Gastroesophageal sphincter (tissue), 3 donors: Measurements from ENCODE around the gene TRIP4.

Experiments
- POLR2A ChIP-seq, 2 donors: fragments of 450-650 bp; IDR thresholded peaks; one replicate each; pipeline ENCODE4 v1.6.1; 2017; ENCODE audit warnings: antibody characterized with exemption in 2 of 2, mild to moderate bottlenecking in 2 of 2, moderate library complexity in 1 of 2
- POLR2AphosphoS5 ChIP-seq: sonication (generic); formaldehyde crosslinking; IDR thresholded peaks from one replicate; pipeline ENCODE4 v1.6.1; 2017; ENCODE audit warnings: antibody characterized with exemption
- TF ChIP-seq, protein P1 (sequence below), 4 experiments: fragments of 200-600 bp in 2 of 4; fragments of 450-650 bp in 2 of 4; sonication (generic) in 1 of 4; IDR thresholded peaks; one replicate each; pipeline ENCODE4 v1.5.1; 2017 to 2019; ENCODE audit warnings: antibody characterized with exemption in 4 of 4, mild to moderate bottlenecking in 2 of 4, moderate library complexity in 2 of 4

DNA sequence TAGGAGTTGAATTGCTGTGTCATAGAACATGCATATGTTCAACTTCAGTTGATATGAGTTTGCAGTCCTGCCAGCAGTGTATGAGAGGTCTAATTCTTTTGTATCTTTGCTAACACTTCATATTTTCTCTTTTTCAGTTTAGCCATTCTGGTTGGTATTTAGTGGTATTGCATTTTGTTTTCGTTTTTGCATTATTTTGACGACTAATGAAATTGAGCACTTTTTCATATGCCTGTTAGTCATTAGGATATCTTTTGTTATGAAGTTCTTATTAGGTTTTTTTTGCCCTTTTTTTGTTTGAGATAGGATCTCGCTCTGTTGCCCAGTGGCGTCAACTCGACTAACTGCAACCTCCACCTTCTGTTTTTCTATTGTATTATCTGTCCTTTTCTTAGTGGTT, 9.2 kb downstream of the TRIP4 start:
- TF ChIP-seq POLR2AphosphoS5 (no peak), POLR2A (IDR thresholded peaks at IDR 0.05) (no peak)
- TF ChIP-seq, protein P1, sequence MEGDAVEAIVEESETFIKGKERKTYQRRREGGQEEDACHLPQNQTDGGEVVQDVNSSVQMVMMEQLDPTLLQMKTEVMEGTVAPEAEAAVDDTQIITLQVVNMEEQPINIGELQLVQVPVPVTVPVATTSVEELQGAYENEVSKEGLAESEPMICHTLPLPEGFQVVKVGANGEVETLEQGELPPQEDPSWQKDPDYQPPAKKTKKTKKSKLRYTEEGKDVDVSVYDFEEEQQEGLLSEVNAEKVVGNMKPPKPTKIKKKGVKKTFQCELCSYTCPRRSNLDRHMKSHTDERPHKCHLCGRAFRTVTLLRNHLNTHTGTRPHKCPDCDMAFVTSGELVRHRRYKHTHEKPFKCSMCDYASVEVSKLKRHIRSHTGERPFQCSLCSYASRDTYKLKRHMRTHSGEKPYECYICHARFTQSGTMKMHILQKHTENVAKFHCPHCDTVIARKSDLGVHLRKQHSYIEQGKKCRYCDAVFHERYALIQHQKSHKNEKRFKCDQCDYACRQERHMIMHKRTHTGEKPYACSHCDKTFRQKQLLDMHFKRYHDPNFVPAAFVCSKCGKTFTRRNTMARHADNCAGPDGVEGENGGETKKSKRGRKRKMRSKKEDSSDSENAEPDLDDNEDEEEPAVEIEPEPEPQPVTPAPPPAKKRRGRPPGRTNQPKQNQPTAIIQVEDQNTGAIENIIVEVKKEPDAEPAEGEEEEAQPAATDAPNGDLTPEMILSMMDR (IDR thresholded peaks at IDR 0.05) = no peak
